PC-9 (cell line): ENCODE results near the gene RILP.

Experiments used
- CTCF ChIP-seq: fragments of 200-600 bp; sonication (generic); conservative IDR thresholded peaks from 2 replicates; pipeline ENCODE4 v1.6.1; 2017; ENCODE audit warnings: mixed run types, antibody characterized with exemption, mild to moderate bottlenecking, moderate library complexity
- EZH2 ChIP-seq: fragments of 200-600 bp; sonication (generic); IDR thresholded peaks from 2 replicates; pipeline ENCODE4 v1.8.0; 2017; ENCODE audit warnings: antibody characterized with exemption, low read depth

- no peak for TF ChIP-seq CTCF
- no peak for TF ChIP-seq EZH2
These were observed 51.8 kb downstream of the RILP start for GRCh38 chr17:1597861-1598342.
